ENCODE measurements around the gene TRAF4.

- TF ChIP-seq POLR2A (IDR thresholded peaks at IDR 0.05) (no peak), CTCF (IDR thresholded peaks at IDR 0.05) (no peak), POLR2AphosphoS5 (IDR thresholded peaks at IDR 0.05) (no peak)
Measured at GRCh38 chr17:28755486-28755885, 11.7 kb downstream of the TRAF4 start.
